GM12892 (cell line): Measurements from ENCODE around the gene SBSN. TPM values are rescaled to one million over a fixed set of nuclear protein-coding genes. Genes with fewer than 3 reads are reported as not detected.

Experiments used
- DNase-seq: peaks from one replicate; pipeline ENCODE4 v3.0.0; 2011; ENCODE audit not compliant: insufficient read length
- FAIRE-seq: peaks from 2 replicates; lab custom pipeline; 2011; peaks lifted over from hg19 to GRCh38; lab: Jason Lieb, UNC
- POLR2A ChIP-seq: IDR thresholded peaks from 2 replicates; pipeline ENCODE4 v1.6.1; 2011; ENCODE audit warnings: low read depth, low read length, control low read depth
- POLR2AphosphoS5 ChIP-seq: IDR thresholded peaks from 2 replicates; pipeline ENCODE4 v1.6.1; 2011; ENCODE audit warnings: low read depth, low read length, control low read depth
- TAF1 ChIP-seq: IDR thresholded peaks from 2 replicates; pipeline ENCODE4 v1.6.1; 2011; ENCODE audit warnings: low read depth, mild to moderate bottlenecking, control low read depth, low read length, borderline replicate concordance
- polyA plus RNA-seq: library from polyadenylated mRNA; unstranded; fragments of >200 nt; gene quantifications from one replicate; pipeline ENCODE4 v1.2.1, GENCODE V29; 2012; ENCODE audit warnings: missing spikeins, inconsistent platforms; ENCODE audit not compliant: missing spikeins

Gene SBSN, protein sequence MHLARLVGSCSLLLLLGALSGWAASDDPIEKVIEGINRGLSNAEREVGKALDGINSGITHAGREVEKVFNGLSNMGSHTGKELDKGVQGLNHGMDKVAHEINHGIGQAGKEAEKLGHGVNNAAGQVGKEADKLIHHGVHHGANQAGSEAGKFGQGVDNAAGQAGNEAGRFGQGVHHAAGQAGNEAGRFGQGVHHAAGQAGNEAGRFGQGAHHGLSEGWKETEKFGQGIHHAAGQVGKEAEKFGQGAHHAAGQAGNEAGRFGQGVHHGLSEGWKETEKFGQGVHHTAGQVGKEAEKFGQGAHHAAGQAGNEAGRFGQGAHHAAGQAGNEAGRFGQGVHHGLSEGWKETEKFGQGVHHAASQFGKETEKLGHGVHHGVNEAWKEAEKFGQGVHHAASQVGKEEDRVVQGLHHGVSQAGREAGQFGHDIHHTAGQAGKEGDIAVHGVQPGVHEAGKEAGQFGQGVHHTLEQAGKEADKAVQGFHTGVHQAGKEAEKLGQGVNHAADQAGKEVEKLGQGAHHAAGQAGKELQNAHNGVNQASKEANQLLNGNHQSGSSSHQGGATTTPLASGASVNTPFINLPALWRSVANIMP
- 1.3 TPM for polyA plus RNA-seq

- no peak for TF ChIP-seq POLR2AphosphoS5
- TF ChIP-seq TAF1: no peak
- TF ChIP-seq POLR2A: no peak
- DNase-seq (no peak), FAIRE-seq (no peak)
These were observed at the start of gene SBSN for GRCh38 chr19:35528218-35529038. TSS of gene SBSN (minus strand) at chr19:35528311. CDS start at chr19:35528281, 30 bp downstream.

DNA sequence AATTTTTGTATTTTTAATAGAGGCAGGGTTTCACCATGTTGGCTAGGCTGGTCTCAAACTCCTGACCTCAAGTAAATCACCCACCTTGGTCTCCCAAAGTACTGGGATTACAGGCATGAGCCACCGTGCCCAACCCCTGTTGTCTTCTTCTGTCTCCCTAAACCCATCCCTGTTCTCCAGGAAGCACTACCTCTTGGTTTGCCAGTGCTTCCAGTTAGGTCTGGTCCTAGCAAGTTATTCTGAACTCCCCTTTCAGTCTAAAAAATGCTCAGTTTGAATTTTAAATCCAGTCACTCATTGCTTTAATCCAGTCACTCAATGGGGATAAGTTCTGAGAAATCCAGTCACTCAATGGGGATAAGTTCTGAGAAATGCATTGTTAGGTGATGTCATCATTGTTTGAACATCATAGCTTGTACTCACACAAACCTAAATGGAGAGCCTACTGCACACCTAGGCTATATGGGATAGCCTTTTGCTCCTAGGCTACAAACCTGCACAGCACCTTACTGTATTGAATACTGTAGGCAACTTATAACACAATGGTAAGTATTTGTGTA is 43.4 kb upstream of the SBSN start:
- TF ChIP-seq POLR2A (no peak), POLR2AphosphoS5 (no peak), TAF1 (no peak)
- DNase-seq (no peak), FAIRE-seq (no peak)

- DNase-seq: no peak
- no peak for TF ChIP-seq POLR2A
- no peak for FAIRE-seq
These were observed 41.2 kb upstream of the SBSN start for GRCh38 chr19:35569281-35569781.

DNA sequence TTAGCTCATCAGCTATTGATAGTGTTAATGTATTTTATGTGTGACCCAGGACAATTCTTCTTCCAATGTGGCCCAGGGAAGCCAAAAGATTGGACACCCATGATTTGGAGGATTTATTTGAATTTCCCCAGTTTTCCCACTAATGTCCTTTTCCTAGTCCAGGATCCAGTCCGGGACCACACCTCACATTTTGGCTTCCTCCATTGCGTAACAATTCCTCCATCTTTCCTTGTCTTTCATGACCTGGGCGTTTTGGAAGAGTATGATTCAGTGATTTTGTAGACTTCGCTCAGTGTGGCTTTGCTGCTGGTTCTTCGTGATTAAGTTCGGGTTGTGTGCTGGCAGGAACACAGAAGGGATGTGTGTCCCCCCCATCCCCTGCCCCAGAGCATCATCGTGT is 38.6 kb upstream of the SBSN start:
- FAIRE-seq: no peak
- no peak for DNase-seq

GRCh38 chr19:35565016-35565856 is 37.1 kb upstream of the SBSN start:
- TF ChIP-seq POLR2A: no peak
- TF ChIP-seq POLR2AphosphoS5: no peak
- no peak for TF ChIP-seq TAF1
- DNase-seq (no peak), FAIRE-seq (no peak)

More for the DNA sequence above, 38.6 kb upstream of the SBSN start:
- TF ChIP-seq TAF1 (no peak), POLR2AphosphoS5 (no peak), POLR2A (no peak)

- DNase-seq (no peak), FAIRE-seq (no peak)
- TF ChIP-seq TAF1: no peak
- no peak for TF ChIP-seq POLR2AphosphoS5
- TF ChIP-seq POLR2A: no peak
These were observed 35.2 kb upstream of the SBSN start, which contains the start of gene ATP4A for GRCh38 chr19:35563207-35563829. TSS of gene ATP4A (minus strand) at chr19:35563658. CDS start at chr19:35563629, 29 bp downstream.

- TF ChIP-seq TAF1 (no peak), POLR2A (no peak), POLR2AphosphoS5 (no peak)
- DNase-seq (no peak), FAIRE-seq (no peak)
These were observed 34.7 kb upstream of the SBSN start for GRCh38 chr19:35562776-35563175.

DNA sequence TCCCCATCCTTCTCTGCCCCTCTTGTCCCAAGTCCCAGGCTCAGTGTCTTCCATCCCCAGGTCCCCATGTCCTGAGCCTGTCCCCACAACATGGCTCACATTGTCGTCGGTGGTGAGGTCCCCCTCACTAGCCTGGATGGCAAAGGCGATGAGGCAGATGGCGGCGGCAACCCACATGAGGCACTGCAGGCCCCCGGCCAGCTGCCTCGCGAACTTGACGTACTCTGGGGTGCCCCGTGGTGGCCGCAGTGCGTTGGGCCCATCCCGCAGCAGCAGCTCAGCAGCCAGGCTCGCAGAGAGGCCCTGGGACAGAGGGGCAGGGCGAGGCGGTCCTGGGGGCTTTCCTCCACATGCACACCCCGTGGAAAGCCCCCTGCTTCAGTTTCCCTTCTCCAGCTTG is 34.2 kb upstream of the SBSN start:
- TF ChIP-seq POLR2A: no peak
- no peak for TF ChIP-seq POLR2AphosphoS5
- no peak for TF ChIP-seq TAF1
- DNase-seq (no peak), FAIRE-seq (no peak)

GRCh38 chr19:35561436-35561835 is 33.3 kb upstream of the SBSN start:
- FAIRE-seq (no peak), DNase-seq (no peak)

GRCh38 chr19:35560677-35561076 is 32.6 kb upstream of the SBSN start:
- DNase-seq (no peak), FAIRE-seq (no peak)
- TF ChIP-seq TAF1: no peak
- no peak for TF ChIP-seq POLR2A
- TF ChIP-seq POLR2AphosphoS5: no peak

More at GRCh38 chr19:35561436-35561835, 33.3 kb upstream of the SBSN start:
- no peak for TF ChIP-seq TAF1
- no peak for TF ChIP-seq POLR2A
- no peak for TF ChIP-seq POLR2AphosphoS5
